ENCODE measurements around the gene SYNPO2.
"Not testable (repeated sequence)": the region's sequence is repeated elsewhere in the genome, so short reads cannot be mapped to it uniquely, and the experiment has no call there.

SYNPO2 gene

DNA sequence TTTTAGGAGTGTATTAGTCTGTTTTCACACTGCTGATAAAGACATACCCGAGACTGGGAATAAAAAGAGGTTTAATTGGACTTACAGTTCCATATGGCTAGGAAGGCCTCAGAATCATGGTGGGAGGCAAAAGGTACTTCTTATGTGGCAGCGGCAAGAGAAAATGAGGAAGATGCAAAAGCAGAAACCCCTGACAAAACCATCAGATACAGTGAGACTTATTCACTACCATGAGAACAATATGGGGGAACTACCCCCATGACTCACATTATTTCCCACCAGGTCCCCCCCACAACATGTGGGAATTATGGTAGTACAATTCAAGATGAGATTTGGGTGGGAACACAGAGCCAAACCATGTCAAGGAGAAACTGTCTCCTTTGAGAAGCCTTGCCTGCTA is 121.6 kb downstream of the SYNPO2 start:
- not testable (repeated sequence) for DNase-seq

GRCh38 chr4:119010909-119011606 is 122.4 kb downstream of the SYNPO2 start:
- DNase-seq = no peak

DNA sequence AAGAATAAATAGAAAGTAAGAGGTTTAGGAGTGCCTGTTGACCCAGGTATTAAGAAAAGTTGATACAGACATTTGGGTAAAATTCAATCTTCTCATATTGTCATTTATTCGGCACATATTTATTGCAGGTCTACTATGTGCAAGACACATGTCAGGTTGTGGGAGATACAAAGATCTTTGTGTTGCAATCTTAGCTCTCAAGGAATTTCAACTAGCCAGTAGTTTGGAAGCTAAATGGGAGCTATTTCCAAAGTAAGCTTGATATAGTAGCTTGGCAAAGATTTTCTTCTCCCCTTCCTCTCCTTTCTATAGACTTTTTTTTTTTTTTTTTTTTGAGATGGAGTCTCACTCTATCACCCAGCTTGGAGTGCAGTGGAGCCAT is 122.9 kb downstream of the SYNPO2 start:
- DNase-seq = no peak

GRCh38 chr4:119014658-119015057 is 126.0 kb downstream of the SYNPO2 start:
- DNase-seq = no peak

GRCh38 chr4:119016636-119017035 is 128.0 kb downstream of the SYNPO2 start:
- no peak for DNase-seq

- DNase-seq = no peak
Measured at GRCh38 chr4:119017636-119018035, 129.0 kb downstream of the SYNPO2 start.

DNA sequence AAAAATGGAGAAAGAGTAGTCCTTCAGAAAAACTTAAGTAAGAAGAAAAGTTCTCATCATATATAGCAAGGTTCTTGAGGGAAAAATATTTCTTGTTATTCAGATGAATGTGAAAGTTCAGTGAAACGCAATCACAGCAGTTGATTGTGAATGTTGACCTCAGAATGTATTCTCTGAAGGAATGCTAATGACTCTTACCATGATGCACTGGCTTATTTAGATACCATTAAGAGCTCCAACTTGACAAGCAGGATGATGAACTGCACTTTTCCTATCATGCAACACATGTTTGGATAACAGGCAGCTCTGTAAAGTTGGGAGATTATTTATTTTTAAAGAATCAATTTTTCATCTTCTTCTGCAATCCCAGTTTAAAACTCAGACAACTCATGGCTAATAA is 131.5 kb downstream of the SYNPO2 start:
- DNase-seq = no peak

DNA sequence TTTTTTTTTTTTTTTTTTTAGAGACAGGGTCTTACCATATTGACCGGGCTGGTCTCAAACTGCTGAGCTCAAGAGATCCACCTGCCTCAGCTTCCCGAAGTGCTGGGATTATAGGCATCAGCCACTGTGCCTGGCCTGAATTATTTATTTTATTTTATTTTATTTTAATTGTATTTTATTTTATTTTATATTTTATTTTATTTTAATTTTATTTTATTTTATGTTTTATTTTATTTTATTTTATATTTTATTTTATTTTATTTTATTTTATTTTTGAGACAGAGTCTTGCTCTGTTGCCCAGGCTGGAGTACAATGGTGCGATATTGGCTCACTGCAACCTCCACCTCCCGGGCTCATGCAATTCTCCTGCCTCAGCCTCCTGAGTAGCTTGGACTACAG is 133.9 kb downstream of the SYNPO2 start:
- DNase-seq = not testable (repeated sequence)

GRCh38 chr4:119024102-119024501 is 135.4 kb downstream of the SYNPO2 start:
- DNase-seq = no peak

- DNase-seq = no peak
Measured at GRCh38 chr4:119025420-119025819, 136.8 kb downstream of the SYNPO2 start.

GRCh38 chr4:119025916-119026661 is 137.4 kb downstream of the SYNPO2 start:
- no peak for DNase-seq

DNA sequence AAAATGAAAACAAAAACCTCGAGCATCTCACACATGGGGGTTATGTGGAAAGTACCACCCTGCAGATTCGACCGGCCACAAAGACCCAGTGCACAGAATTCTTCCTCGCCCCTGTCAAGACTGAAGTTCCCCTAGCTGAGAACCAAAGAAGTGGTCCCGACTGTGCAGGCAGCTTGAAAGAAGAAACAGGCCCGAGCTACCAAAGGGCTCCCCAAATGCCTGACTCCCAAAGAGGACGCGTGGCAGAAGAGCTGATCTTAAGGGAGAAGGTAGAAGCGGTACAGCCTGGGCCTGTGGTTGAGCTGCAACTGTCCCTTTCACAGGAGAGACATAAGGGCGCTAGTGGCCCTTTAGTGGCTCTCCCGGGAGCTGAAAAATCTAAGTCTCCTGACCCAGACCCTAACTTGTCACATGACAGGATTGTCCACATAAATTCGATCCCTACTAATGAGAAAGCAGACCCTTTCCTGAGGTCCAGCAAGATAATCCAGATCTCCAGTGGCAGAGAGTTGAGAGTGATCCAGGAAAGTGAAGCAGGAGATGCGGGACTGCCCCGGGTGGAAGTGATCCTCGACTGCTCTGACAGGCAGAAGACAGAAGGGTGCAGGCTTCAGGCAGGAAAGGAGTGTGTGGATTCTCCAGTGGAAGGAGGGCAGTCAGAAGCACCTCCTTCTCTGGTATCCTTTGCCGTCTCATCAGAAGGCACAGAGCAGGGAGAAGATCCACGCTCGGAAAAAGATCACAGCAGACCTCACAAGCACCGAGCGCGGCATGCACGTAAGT is 138.2 kb downstream of the SYNPO2 start:
- no peak for DNase-seq

- no peak for DNase-seq
Measured at GRCh38 chr4:119027811-119028210, 139.2 kb downstream of the SYNPO2 start.

- DNase-seq = no peak
Measured at GRCh38 chr4:119028296-119028695, 139.6 kb downstream of the SYNPO2 start.

DNA sequence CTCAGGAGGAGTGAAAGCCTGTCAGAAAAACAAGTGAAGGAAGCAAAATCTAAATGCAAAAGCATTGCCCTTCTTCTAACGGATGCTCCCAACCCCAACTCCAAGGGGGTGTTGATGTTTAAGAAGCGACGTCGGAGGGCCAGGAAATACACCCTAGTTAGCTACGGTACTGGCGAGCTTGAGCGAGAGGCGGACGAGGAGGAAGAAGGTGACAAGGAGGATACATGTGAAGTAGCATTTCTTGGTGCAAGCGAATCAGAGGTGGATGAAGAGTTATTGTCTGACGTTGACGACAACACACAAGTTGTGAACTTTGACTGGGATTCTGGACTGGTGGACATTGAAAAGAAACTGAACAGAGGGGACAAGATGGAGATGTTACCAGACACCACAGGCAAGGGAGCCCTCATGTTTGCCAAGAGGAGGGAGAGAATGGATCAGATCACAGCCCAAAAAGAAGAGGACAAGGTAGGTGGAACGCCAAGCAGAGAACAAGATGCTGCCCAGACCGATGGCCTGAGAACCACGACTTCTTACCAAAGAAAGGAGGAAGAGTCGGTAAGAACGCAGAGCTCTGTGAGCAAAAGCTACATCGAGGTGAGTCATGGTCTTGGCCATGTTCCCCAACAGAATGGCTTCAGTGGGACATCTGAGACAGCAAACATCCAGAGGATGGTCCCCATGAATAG is 141.3 kb downstream of the SYNPO2 start:
- no peak for DNase-seq

DNA sequence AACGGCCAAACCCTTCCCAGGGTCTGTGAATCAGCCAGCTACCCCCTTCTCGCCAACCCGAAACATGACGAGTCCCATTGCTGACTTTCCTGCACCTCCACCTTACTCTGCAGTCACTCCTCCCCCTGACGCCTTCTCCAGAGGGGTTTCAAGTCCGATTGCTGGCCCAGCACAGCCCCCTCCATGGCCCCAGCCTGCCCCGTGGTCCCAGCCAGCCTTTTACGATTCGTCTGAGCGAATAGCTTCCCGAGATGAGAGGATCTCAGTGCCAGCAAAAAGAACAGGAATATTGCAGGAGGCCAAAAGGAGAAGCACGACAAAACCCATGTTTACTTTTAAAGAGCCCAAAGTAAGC is 141.9 kb downstream of the SYNPO2 start:
- no peak for DNase-seq

GRCh38 chr4:119031218-119031617 is 142.6 kb downstream of the SYNPO2 start:
- DNase-seq = no peak

DNA sequence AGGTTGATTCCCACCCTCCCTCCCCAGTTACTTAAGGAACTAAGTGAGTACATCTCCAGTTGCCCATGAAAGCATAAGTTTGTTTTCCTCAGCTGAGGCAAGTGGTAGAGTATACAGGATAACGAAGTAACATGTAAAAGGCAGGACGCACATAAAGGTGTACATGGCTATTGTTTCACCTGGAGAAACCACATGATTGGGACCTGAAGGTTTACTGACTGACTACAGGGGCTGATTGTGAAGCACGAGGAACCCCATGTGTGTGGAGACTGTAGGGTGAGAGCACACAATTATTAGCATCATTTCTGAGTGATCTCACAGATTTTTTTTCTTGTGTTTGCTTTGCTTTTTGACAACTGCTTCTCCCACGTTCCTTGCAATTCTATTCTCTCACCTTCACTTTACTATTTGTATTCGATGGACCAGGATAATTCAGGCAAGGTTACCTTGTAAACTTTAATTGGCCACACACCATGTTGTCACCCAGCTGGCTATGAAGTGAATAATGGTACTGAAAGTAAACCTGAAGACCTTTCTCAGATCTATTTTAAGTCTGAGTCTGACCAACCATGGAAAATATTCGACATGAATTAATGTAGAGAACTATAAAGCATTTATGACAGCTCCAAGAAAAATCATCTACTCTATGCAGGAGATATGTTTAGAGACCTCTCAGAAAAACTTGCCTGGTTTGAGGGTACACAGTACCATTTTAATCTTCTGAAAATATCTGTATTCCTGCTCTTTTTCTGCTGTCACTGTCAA is 144.4 kb downstream of the SYNPO2 start:
- DNase-seq = no peak

DNA sequence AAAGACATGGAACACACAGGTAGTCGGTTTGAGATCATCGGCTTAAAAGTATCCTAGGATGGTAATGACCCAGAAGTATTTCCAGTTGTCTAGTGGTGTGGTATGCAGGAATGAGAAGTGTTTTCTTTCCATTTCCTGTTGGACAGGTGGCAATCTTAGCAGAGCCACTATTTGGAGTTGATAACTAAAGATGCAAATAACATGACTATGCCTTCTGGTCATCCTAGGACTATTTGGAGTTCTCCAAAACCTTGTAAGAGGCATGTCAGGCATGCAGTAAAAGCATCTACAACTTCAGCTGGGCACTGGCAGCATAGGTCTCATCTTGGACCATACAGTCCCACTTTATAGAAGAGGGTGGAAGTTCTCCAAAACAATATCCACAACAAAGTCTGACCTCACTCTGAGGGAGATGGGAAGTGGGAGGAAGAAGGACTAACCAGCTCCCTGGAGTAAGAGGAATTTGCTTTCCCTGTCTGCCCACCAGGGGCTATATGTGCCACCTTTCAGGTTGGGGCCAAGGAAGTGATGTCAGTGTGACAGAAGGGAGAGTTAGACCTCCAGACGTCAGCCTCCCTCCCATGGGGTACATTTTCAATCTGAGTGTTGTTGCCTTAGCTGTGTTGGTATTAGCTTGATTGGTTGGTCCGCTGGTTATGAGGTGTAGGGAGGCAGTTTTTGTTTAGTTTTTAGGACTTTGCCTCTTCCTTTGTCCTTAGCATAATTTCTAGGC is 145.8 kb downstream of the SYNPO2 start:
- DNase-seq = no peak

DNA sequence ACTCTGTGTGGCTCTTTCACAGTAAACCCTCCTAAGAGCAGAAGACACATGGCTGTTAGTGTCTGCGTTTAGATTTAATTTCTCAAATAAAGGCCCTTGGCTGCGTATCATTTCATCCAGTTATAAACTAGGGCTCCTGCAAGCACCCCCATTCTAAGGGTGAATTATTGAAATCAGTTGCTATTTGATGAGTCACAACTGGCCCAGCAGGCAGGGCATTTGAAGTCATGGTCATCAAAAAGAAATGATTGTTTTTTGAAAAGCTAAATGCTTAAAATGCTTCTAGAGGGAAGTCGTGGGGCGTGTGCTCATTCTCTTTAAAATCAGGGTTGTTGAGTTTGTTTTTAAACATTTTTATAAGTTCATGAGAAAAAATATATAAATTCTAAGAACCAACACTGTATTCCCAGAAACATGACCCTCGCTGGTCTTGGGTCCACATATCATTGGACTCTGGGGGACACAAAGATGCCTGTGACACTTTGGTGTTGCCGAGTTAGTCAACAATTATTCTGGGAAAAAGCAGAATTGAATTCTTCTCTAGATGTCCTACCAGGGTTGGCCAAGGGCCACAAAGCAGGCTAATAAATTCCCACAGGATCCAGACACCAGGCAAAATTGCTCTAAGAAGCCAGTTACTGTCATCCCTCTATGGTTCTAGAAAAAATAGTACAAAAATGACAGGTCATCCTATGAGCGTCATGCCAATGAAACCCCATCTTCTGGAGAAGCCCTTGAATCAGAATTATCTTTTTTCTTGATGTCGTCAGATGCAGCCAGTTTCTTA is 147.5 kb downstream of the SYNPO2 start:
- DNase-seq = no peak

DNA sequence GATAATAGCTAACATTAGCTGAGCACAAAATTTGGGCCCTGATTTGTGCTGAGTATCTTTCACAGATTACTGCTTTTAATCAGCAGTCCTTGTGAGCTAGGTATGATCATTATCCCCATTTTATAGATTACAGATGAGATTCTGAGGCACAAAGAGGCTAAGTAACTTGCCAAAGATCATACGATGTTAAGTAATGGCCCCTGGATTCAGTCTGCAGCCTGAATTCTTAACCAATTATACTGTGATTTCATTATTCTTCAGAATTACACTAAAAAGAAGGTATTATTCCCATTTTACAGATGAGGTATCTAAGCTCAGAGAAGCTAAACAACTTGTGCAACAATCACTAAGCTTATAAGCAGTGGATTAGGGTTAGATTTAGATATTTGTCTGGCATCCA is 149.1 kb downstream of the SYNPO2 start:
- DNase-seq = no peak
